ENCODE results near the gene NKTR.

DNA sequence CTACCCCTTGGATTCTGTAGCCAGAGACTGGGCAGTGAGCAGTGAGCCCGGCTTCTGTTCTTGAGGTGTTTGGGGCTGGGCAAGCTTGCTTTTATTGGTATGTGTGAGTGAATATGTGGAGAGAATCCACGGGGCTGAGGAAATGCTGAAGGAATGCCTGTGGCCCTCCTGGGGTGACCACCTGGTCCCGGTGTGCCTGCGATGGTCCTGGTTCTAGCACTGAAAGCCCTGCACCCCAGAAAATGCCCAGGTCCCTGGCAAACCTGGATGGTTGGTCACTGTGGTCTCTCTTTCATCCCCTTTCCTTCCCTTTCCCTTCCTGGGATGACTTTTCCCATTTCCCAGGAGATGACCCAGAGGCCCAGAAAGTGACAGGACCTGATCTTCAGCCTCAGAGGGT, 57.2 kb downstream of the NKTR start:
- TF ChIP-seq, protein P1, sequence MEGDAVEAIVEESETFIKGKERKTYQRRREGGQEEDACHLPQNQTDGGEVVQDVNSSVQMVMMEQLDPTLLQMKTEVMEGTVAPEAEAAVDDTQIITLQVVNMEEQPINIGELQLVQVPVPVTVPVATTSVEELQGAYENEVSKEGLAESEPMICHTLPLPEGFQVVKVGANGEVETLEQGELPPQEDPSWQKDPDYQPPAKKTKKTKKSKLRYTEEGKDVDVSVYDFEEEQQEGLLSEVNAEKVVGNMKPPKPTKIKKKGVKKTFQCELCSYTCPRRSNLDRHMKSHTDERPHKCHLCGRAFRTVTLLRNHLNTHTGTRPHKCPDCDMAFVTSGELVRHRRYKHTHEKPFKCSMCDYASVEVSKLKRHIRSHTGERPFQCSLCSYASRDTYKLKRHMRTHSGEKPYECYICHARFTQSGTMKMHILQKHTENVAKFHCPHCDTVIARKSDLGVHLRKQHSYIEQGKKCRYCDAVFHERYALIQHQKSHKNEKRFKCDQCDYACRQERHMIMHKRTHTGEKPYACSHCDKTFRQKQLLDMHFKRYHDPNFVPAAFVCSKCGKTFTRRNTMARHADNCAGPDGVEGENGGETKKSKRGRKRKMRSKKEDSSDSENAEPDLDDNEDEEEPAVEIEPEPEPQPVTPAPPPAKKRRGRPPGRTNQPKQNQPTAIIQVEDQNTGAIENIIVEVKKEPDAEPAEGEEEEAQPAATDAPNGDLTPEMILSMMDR (IDR thresholded peaks at IDR 0.05; ENCODE audit: poor library complexity, severe bottlenecking) = no peak
- no peak for TF ChIP-seq EZH2 (IDR thresholded peaks at IDR 0.05; ENCODE audit: borderline replicate concordance, insufficient read depth, low read length, poor library complexity, severe bottlenecking)
- no peak for TF ChIP-seq POLR2AphosphoS5 (IDR thresholded peaks at IDR 0.05)
- TF ChIP-seq TAF1 (IDR thresholded peaks at IDR 0.05; ENCODE audit: low read depth) = no peak
- TF ChIP-seq EP300 (conservative IDR thresholded peaks at IDR 0.05; ENCODE audit: poor library complexity, severe bottlenecking) = no peak
- no peak for TF ChIP-seq MXI1 (conservative IDR thresholded peaks at IDR 0.05; ENCODE audit: poor library complexity, severe bottlenecking)
- TF ChIP-seq, protein P2, sequence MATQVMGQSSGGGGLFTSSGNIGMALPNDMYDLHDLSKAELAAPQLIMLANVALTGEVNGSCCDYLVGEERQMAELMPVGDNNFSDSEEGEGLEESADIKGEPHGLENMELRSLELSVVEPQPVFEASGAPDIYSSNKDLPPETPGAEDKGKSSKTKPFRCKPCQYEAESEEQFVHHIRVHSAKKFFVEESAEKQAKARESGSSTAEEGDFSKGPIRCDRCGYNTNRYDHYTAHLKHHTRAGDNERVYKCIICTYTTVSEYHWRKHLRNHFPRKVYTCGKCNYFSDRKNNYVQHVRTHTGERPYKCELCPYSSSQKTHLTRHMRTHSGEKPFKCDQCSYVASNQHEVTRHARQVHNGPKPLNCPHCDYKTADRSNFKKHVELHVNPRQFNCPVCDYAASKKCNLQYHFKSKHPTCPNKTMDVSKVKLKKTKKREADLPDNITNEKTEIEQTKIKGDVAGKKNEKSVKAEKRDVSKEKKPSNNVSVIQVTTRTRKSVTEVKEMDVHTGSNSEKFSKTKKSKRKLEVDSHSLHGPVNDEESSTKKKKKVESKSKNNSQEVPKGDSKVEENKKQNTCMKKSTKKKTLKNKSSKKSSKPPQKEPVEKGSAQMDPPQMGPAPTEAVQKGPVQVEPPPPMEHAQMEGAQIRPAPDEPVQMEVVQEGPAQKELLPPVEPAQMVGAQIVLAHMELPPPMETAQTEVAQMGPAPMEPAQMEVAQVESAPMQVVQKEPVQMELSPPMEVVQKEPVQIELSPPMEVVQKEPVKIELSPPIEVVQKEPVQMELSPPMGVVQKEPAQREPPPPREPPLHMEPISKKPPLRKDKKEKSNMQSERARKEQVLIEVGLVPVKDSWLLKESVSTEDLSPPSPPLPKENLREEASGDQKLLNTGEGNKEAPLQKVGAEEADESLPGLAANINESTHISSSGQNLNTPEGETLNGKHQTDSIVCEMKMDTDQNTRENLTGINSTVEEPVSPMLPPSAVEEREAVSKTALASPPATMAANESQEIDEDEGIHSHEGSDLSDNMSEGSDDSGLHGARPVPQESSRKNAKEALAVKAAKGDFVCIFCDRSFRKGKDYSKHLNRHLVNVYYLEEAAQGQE (IDR thresholded peaks at IDR 0.05; ENCODE audit: borderline replicate concordance) = no peak
- TF ChIP-seq RAD21 (conservative IDR thresholded peaks at IDR 0.05) = no peak

Data from neural cell (in vitro differentiated cells).